Measurements from ENCODE around the gene APOBEC3B.
"Not testable (repeated sequence)": the region's sequence is repeated elsewhere in the genome, so short reads cannot be mapped to it uniquely, and the experiment has no call there.

APOBEC3B gene

GRCh38 chr22:38974170-38974825 is 7.8 kb upstream of the APOBEC3B start:
- Histone ChIP-seq H3K27me3 (ENCODE audit: insufficient read depth, low read length) (no peaks in the 10 kb centered on the region; the same call in 1 of the 2 replicates), H3K4me2 (ENCODE audit: low read length) (no peak overlapping the region), H3K79me2 (ENCODE audit: insufficient read depth, low read length) (no peaks in the 10 kb centered on the region), H3K9ac (ENCODE audit: low read length) (no peak overlapping the region), H4K20me1 (ENCODE audit: insufficient read depth, low read length) (no peaks in the 10 kb centered on the region), H3K27ac (ENCODE audit: low read depth, low read length, poor library complexity, severe bottlenecking) (no peak overlapping the region), H3K4me1 (ENCODE audit: insufficient read depth, low read length, severe bottlenecking) (no peaks in the 10 kb centered on the region), H3K36me3 (ENCODE audit: insufficient read depth, low read length) (no peaks in the 10 kb centered on the region), H2AFZ (ENCODE audit: low read length) (no peak overlapping the region), H3K9me2 (ENCODE audit: low read depth, low read length) (no peaks in the 10 kb centered on the region), H3F3A (ENCODE audit: insufficient read depth, low read length) (no peaks in the 10 kb centered on the region), H3K9me3 (ENCODE audit: low read length) (no peaks in the 10 kb centered on the region), H3K4me3 (ENCODE audit: low read depth, low read length, poor library complexity, severe bottlenecking) (no peak overlapping the region)
- TF ChIP-seq, protein P1, sequence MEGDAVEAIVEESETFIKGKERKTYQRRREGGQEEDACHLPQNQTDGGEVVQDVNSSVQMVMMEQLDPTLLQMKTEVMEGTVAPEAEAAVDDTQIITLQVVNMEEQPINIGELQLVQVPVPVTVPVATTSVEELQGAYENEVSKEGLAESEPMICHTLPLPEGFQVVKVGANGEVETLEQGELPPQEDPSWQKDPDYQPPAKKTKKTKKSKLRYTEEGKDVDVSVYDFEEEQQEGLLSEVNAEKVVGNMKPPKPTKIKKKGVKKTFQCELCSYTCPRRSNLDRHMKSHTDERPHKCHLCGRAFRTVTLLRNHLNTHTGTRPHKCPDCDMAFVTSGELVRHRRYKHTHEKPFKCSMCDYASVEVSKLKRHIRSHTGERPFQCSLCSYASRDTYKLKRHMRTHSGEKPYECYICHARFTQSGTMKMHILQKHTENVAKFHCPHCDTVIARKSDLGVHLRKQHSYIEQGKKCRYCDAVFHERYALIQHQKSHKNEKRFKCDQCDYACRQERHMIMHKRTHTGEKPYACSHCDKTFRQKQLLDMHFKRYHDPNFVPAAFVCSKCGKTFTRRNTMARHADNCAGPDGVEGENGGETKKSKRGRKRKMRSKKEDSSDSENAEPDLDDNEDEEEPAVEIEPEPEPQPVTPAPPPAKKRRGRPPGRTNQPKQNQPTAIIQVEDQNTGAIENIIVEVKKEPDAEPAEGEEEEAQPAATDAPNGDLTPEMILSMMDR (IDR thresholded peaks at IDR 0.05; ENCODE audit: low read length): no peak
- no peak for TF ChIP-seq EZH2 (IDR thresholded peaks at IDR 0.05; ENCODE audit: borderline replicate concordance, low read length)

DNA sequence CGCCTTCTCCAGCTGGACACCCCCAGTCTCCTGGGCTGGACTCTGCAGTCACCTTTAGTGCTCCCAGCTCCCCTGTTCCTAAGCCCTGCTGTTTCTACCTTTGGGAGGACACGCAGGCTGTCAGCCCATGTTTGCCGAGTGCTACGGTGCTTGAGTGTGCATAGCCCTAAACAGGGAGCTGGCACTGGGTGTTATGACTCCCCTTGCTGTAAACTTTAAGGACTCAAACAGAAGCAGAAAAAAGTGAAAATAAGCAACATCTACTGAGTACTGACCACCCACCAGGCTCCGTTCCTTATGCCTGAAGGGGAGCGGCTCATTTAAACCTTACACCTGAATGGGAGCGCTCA is 7.3 kb upstream of the APOBEC3B start:
- no peaks in the 10 kb centered on the region for H3K36me3 ChIP-seq (ENCODE audit: insufficient read depth, low read length)
- H3K27ac ChIP-seq (ENCODE audit: low read depth, low read length, poor library complexity, severe bottlenecking): no peak overlapping the region
- no peaks in the 10 kb centered on the region for H4K20me1 ChIP-seq (ENCODE audit: insufficient read depth, low read length)
- no peaks in the 10 kb centered on the region for H3K9me3 ChIP-seq (ENCODE audit: low read length)
- H3K4me3 ChIP-seq (ENCODE audit: low read depth, low read length, poor library complexity, severe bottlenecking): no peak overlapping the region
- no peak overlapping the region for H2AFZ ChIP-seq (ENCODE audit: low read length)
- H3K9ac ChIP-seq (ENCODE audit: low read length): no peak overlapping the region
- no peaks in the 10 kb centered on the region; the same call in 1 of the 2 replicates for H3K27me3 ChIP-seq (ENCODE audit: insufficient read depth, low read length)
- TF ChIP-seq EZH2 (IDR thresholded peaks at IDR 0.05; ENCODE audit: borderline replicate concordance, low read length): no peak
- H3F3A ChIP-seq (ENCODE audit: insufficient read depth, low read length): no peaks in the 10 kb centered on the region
- H3K79me2 ChIP-seq (ENCODE audit: insufficient read depth, low read length): no peaks in the 10 kb centered on the region
- no peak overlapping the region for H3K4me2 ChIP-seq (ENCODE audit: low read length)
- no peaks in the 10 kb centered on the region for H3K9me2 ChIP-seq (ENCODE audit: low read depth, low read length)
- H3K4me1 ChIP-seq (ENCODE audit: insufficient read depth, low read length, severe bottlenecking): no peaks in the 10 kb centered on the region

DNA sequence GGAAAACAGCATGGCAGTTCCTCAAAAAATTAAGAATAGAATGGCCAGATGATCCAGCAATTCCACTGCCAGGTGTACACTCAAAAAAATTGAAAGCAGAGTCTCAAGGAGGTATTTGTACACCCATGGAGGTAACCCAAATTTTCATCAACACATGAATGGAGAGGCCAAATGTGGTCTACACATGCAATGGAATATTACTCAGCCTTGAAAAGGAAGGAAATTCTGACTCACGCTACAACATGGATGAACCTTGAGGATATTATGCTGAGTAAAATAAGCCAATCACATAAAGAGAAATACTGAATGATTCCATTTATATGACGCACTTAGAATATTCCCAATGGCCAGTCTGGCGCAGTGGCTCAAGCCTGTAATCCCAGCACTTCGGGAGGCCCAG is 4.9 kb upstream of the APOBEC3B start:
- not testable (repeated sequence) for H3K27ac ChIP-seq (ENCODE audit: low read depth, low read length, poor library complexity, severe bottlenecking); H3K9ac ChIP-seq (ENCODE audit: low read length); H2AFZ ChIP-seq (ENCODE audit: low read length); H3K36me3 ChIP-seq (ENCODE audit: insufficient read depth, low read length); H3F3A ChIP-seq (ENCODE audit: insufficient read depth, low read length); H3K79me2 ChIP-seq (ENCODE audit: insufficient read depth, low read length); H3K27me3 ChIP-seq (ENCODE audit: insufficient read depth, low read length); H3K4me3 ChIP-seq (ENCODE audit: low read depth, low read length, poor library complexity, severe bottlenecking); H3K9me2 ChIP-seq (ENCODE audit: low read depth, low read length); H3K4me1 ChIP-seq (ENCODE audit: insufficient read depth, low read length, severe bottlenecking); H3K4me2 ChIP-seq (ENCODE audit: low read length); H4K20me1 ChIP-seq (ENCODE audit: insufficient read depth, low read length); H3K9me3 ChIP-seq (ENCODE audit: low read length)

DNA sequence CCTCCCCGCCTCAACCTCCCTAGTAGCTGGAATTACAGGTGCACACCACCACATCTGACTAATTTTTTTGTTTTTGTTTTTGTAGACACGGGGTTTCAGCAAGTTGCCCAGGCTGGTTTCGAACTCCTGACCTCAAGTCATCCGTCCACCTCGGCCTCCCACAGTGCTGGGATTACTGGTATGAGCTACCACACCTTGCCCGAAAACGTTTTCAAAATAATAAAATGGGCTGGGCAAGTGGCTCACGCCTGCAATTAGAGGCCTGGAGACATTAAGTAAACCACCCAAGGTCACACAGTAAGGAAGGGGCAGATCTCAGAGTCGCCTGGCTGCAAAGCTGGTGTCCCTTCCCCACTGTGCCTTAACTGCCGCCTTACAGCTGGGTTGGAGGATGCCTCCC is 1.6 kb upstream of the APOBEC3B start:
- not testable (repeated sequence) for H3K9me3 ChIP-seq (ENCODE audit: low read length); H2AFZ ChIP-seq (ENCODE audit: low read length); H3K4me3 ChIP-seq (ENCODE audit: low read depth, low read length, poor library complexity, severe bottlenecking); H3F3A ChIP-seq (ENCODE audit: insufficient read depth, low read length); H3K79me2 ChIP-seq (ENCODE audit: insufficient read depth, low read length); H3K4me2 ChIP-seq (ENCODE audit: low read length); H3K27ac ChIP-seq (ENCODE audit: low read depth, low read length, poor library complexity, severe bottlenecking); H3K9ac ChIP-seq (ENCODE audit: low read length); H3K4me1 ChIP-seq (ENCODE audit: insufficient read depth, low read length, severe bottlenecking); H3K9me2 ChIP-seq (ENCODE audit: low read depth, low read length); H3K36me3 ChIP-seq (ENCODE audit: insufficient read depth, low read length); H3K27me3 ChIP-seq (ENCODE audit: insufficient read depth, low read length); H4K20me1 ChIP-seq (ENCODE audit: insufficient read depth, low read length)

All from OCI-LY1 (cell line).